RWPE2 (cell line): ENCODE measurements around the gene ETNK2.

Experiments
- ATAC-seq: fragments of 200-7000 bp; cut with Tn5 transposase; 3 replicates; pipeline ENCODE4 v1.9.1; 2021; ENCODE audit warnings: low read depth
- DNase-seq: peaks from one replicate; pipeline ENCODE4 v3.0.0-alpha.2; 2020; ENCODE audit warnings: low spot score
- H3K27ac ChIP-seq: fragments of 450-650 bp; 2 replicates; pipeline ENCODE4 v1.5.1; 2017; ENCODE audit warnings: mild to moderate bottlenecking; ENCODE audit not compliant: poor library complexity, severe bottlenecking
- H3K27me3 ChIP-seq: fragments of 250-450 bp; sonication (Bioruptor Pico); 2 replicates; pipeline ENCODE4 v1.5.1; 2021; ENCODE audit warnings: mild to moderate bottlenecking, moderate library complexity; ENCODE audit not compliant: insufficient read depth, poor library complexity, severe bottlenecking
- H3K36me3 ChIP-seq: fragments of 250-450 bp; sonication (Bioruptor Pico); 2 replicates; pipeline ENCODE4 v1.5.1; 2020; ENCODE audit warnings: low read depth, mild to moderate bottlenecking, moderate library complexity
- H3K4me1 ChIP-seq: fragments of 250-450 bp; sonication (Bioruptor Pico); 2 replicates; pipeline ENCODE4 v1.5.1; 2021; ENCODE audit warnings: mild to moderate bottlenecking, moderate library complexity; ENCODE audit not compliant: insufficient read depth, poor library complexity, severe bottlenecking
- H3K4me3 ChIP-seq: fragments of 250-450 bp; sonication (Bioruptor Pico); 2 replicates; pipeline ENCODE4 v1.5.1; 2021; ENCODE audit warnings: mild to moderate bottlenecking, moderate library complexity; ENCODE audit not compliant: severe bottlenecking
- H3K9me3 ChIP-seq: fragments of 250-450 bp; sonication (Bioruptor Pico); 2 replicates; pipeline ENCODE4 v1.5.1; 2021; ENCODE audit warnings: mild to moderate bottlenecking, moderate library complexity; ENCODE audit not compliant: severe bottlenecking
- CTCF ChIP-seq: fragments of 450-650 bp; IDR thresholded peaks from one replicate; pipeline ENCODE4 v1.5.1; 2017; ENCODE audit warnings: mild to moderate bottlenecking, moderate library complexity; ENCODE audit not compliant: poor library complexity, severe bottlenecking

ETNK2 gene

DNA sequence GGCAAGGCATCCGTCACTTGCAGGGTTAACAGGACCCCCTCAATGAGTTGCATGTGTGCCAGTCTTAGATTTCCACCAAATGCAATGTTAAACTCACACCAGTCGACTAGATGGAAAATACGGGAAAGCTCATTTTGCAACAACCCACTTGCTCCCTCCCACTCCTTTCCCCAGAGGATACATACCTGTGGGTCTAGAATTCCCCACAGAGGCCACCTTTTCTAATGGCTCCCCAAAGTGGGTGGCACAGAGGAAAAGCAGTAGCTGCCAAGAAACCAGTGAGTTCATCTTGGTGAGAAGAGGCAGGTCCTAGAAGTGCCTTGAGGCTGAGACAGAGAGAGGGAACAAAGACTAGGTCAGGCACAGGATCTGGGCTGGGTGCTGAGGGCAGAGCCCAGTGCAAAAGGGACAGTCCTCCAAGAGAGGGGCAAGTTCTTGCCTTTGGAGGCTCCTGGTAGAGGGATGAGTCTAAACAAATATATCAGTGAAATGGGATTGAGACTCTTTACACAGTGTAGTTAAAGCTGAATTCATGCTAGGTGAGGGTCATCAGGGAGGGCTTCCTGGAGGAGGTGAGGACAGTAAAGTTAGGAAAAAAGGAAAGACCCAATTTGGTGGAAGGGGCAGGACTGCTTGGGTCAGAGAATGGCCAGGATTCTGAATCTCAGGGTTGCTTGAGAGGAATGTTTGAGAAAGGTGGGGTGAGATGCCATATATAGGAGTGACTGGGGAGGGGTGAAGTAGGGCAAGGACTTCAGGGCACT is 40.9 kb upstream of the ETNK2 start:
- TF ChIP-seq CTCF, result no peak
- Histone ChIP-seq H3K9me3 (no peaks in the 10 kb centered on the region), H3K27me3 (no peaks in the 10 kb centered on the region), H3K4me1 (peaks cover 8% of the 10 kb centered on the region), H3K4me3 (no peak overlapping the region), H3K36me3 (no peaks in the 10 kb centered on the region), H3K27ac (no peak overlapping the region)
- ATAC-seq (no peak), DNase-seq (no peak)

GRCh38 chr1:204192046-204192445 is 40.2 kb upstream of the ETNK2 start:
- no peak for DNase-seq
- peaks cover 8% of the 10 kb centered on the region for H3K4me1 ChIP-seq
- no peak overlapping the region for H3K4me3 ChIP-seq
- no peaks in the 10 kb centered on the region for H3K9me3 ChIP-seq
- no peak overlapping the region for H3K27ac ChIP-seq
- H3K36me3 ChIP-seq, result no peaks in the 10 kb centered on the region
- no peak for TF ChIP-seq CTCF
- no peaks in the 10 kb centered on the region for H3K27me3 ChIP-seq
- no peak for ATAC-seq

- no peaks in the 10 kb centered on the region for H3K27me3 ChIP-seq
- ATAC-seq, result no peak
- TF ChIP-seq CTCF, result no peak
- H3K4me1 ChIP-seq, result peaks cover 8% of the 10 kb centered on the region
- DNase-seq, result no peak
- H3K9me3 ChIP-seq, result no peaks in the 10 kb centered on the region
- no peak overlapping the region for H3K4me3 ChIP-seq
- no peaks in the 10 kb centered on the region for H3K36me3 ChIP-seq
- H3K27ac ChIP-seq, result no peak overlapping the region
These were observed 39.6 kb upstream of the ETNK2 start for GRCh38 chr1:204191456-204191855.

- H3K9me3 ChIP-seq, result no peaks in the 10 kb centered on the region
- H3K36me3 ChIP-seq, result no peaks in the 10 kb centered on the region
- no peak overlapping the region for H3K27ac ChIP-seq
- no peak for TF ChIP-seq CTCF
- DNase-seq (no peak), ATAC-seq (peak; percentile 44; the same call in 2 of the 3 replicates)
- no peaks in the 10 kb centered on the region for H3K27me3 ChIP-seq
- no peak overlapping the region for H3K4me3 ChIP-seq
- H3K4me1 ChIP-seq, result peaks cover 8% of the 10 kb centered on the region
These were observed 38.7 kb upstream of the ETNK2 start for GRCh38 chr1:204190212-204191211.
